Stimulated activated effector memory CD8-positive, alpha-beta T cell treated with anti-CD3 and anti-CD28 coated beads, Interleukin-12 subunit alpha, Interleukin-12 subunit beta, amount 100 ng/mL, for 72 hours (primary cell): Measurements from ENCODE around the gene PTH2.
A peak's percentile ranks its signal among the peaks of the same experiment; 100 is the strongest.

Source experiments
- ATAC-seq: fragments of 150-1000 bp; cut with Tn5 transposase; 2 replicates; pipeline ENCODE4 v1.10.0; 2021
- DNase-seq, 2 donors: peaks; one replicate each; pipeline ENCODE4 v3.0.0; 2021 to 2022; ENCODE audit warnings: low spot score in 2 of 2
- H3K27ac Mint-ChIP-seq: one replicate; pipeline ENCODE4 v1.8.0; 2022; ENCODE audit warnings: mild to moderate bottlenecking, mixed read lengths
- H3K36me3 Mint-ChIP-seq: one replicate; pipeline ENCODE4 v1.8.0; 2022; ENCODE audit warnings: mild to moderate bottlenecking, mixed read lengths
- H3K4me1 Mint-ChIP-seq: one replicate; pipeline ENCODE4 v1.8.0; 2022; ENCODE audit warnings: mixed read lengths
- H3K4me3 Mint-ChIP-seq: one replicate; pipeline ENCODE4 v1.8.0; 2022; ENCODE audit warnings: mild to moderate bottlenecking, mixed read lengths
- H3K9me3 Mint-ChIP-seq: one replicate; pipeline ENCODE4 v1.8.0; 2022; ENCODE audit warnings: mixed read lengths

Gene PTH2

GRCh38 chr19:49428547-49429451, 5.6 kb upstream of the PTH2 start:
- ATAC-seq (no peak), DNase-seq (no peak)
- Mint-ChIP-seq H3K4me3 (peak overlapping the region; percentile 46), H3K4me1 (peaks cover 67% of the 10 kb centered on the region), H3K27ac (no peak overlapping the region), H3K36me3 (peaks cover 9% of the 10 kb centered on the region), H3K9me3 (no peaks in the 10 kb centered on the region)

DNA sequence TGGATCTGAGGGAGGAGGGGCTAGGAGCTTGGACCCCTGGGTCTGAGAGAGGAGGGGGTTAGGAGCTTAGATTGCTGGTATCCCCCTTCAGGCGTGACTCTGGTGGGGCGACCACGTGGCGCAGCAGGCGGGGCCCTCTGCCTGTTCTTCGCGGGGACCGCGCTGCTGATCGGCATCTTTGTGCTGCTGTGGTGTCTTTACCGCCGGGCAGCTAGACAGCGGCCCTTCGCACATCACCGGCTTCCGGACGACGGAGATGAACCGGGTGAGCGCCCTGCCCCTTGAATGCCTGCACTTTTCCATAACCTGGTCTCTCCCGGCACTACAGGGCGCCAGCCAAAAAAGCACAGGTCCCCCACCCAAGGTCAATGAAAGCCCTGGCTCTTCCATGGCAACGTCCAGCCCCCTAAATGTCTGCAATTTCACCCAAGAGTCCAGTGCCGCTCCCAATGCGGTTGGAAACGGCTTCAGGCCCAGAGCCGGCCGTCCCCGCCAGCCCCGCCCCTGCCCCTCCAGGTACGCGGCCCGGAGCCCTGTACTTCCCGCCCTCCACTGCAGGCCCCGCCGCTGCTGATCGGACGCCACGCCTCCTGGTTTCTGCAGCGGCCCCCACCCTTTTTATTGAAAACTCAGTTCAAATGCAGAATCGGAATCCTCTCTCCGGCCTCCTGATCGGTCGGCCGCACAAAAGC, 4.8 kb upstream of the PTH2 start:
- Mint-ChIP-seq H3K9me3 (no peaks in the 10 kb centered on the region), H3K36me3 (peaks cover 9% of the 10 kb centered on the region), H3K27ac (no peak overlapping the region), H3K4me3 (peak overlapping the region; percentile 46), H3K4me1 (peaks cover 69% of the 10 kb centered on the region)
- DNase-seq (no peak), ATAC-seq (peak; percentile 61)

GRCh38 chr19:49427339-49427738, 4.1 kb upstream of the PTH2 start:
- Mint-ChIP-seq H3K4me3 (peak overlapping the region; percentile 46), H3K36me3 (peaks cover 9% of the 10 kb centered on the region), H3K9me3 (no peaks in the 10 kb centered on the region), H3K27ac (no peak overlapping the region), H3K4me1 (peaks cover 73% of the 10 kb centered on the region)
- ATAC-seq = no peak
- no peak for DNase-seq

DNA sequence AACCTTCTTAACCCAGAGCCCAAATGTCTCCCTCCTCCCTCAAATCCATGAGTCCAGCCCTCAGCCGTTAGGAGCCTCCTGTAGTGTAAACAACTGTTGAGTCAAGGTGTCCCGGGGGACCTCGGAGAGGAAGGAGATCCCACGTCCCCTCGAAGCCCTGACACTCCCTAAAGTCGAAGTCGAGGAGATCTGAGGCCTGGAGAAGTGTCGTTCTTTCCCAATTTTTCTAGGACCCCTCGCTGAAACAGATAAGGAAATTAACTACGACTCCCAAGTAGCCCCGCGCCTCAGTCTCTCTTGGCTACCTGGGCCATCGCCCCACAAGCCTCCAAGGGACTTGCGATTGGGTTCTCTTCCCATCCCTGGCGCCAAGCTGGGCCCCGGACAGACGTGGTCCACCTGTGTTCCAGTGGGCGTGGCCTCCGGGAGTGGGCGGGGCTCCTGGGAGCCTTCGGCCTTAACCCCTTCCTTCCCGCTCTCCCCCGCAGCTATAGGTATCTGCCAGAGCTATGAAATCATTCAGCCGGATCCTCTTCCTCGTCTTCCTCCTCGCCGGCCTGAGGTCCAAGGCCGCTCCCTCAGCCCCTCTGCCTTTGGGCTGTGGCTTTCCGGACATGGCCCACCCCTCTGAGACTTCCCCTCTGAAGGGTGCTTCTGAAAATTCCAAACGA, 2.8 kb upstream of the PTH2 start:
- Mint-ChIP-seq H3K27ac (no peak overlapping the region), H3K36me3 (peaks cover 9% of the 10 kb centered on the region), H3K4me3 (no peak overlapping the region), H3K4me1 (peaks cover 80% of the 10 kb centered on the region), H3K9me3 (no peaks in the 10 kb centered on the region)
- ATAC-seq (no peak), DNase-seq (no peak)

GRCh38 chr19:49425178-49425577, 1.9 kb upstream of the PTH2 start, which contains the start of gene GFY:
Gene GFY, plus strand, starts transcription at chr19:49425388. Its CDS starts 1,043 bp downstream, at chr19:49426431.
- no peak for ATAC-seq
- H3K9me3 Mint-ChIP-seq = no peaks in the 10 kb centered on the region
- H3K27ac Mint-ChIP-seq = no peak within 1 kb of the TSS
- H3K4me1 Mint-ChIP-seq = peaks cover 73% of the 10 kb centered on the region
- H3K36me3 Mint-ChIP-seq = peaks cover 4% of the 10 kb centered on the region
- no peak for DNase-seq
- H3K4me3 Mint-ChIP-seq = peak within 1 kb of the TSS; percentile 77

GRCh38 chr19:49423985-49424303, 703 bp upstream of the PTH2 start:
- DNase-seq (no peak), ATAC-seq (peak; percentile 8)
- Mint-ChIP-seq H3K9me3 (no peaks in the 10 kb centered on the region), H3K27ac (no peak overlapping the region), H3K4me1 (peaks cover 66% of the 10 kb centered on the region), H3K36me3 (peaks cover 4% of the 10 kb centered on the region), H3K4me3 (peak overlapping the region; percentile 77)

- no peaks in the 10 kb centered on the region for H3K9me3 Mint-ChIP-seq
- peaks cover 52% of the 10 kb centered on the region for H3K4me1 Mint-ChIP-seq
- peaks cover 4% of the 10 kb centered on the region for H3K36me3 Mint-ChIP-seq
- peak; percentile 77 for ATAC-seq
- H3K27ac Mint-ChIP-seq = no peak overlapping the region
- peak overlapping the region; percentile 77 for H3K4me3 Mint-ChIP-seq
- peak; percentile 59 to 77 for DNase-seq
Observed at GRCh38 chr19:49422407-49423070, 702 bp downstream of the PTH2 start.

DNA sequence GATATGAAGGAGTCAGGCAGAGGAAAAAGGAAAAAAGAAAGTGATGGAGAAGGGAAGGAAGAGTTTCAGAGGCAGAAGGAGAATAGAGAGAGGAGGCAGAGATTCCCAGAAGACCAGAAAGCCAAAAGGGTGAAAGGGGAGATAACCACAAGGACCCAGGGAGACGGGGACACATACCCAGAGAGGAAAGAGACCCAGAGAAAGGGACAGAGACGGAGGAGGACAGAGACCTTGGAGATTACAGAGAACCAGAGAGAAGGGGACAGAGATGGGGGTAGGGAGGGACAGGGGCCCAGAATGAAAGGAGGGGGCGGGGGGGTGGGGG, 1.4 kb downstream of the PTH2 start:
- H3K4me1 Mint-ChIP-seq = peaks cover 46% of the 10 kb centered on the region
- H3K9me3 Mint-ChIP-seq = no peaks in the 10 kb centered on the region
- H3K36me3 Mint-ChIP-seq = peaks cover 4% of the 10 kb centered on the region
- H3K27ac Mint-ChIP-seq = no peak overlapping the region
- no peak for DNase-seq
- ATAC-seq = no peak
- H3K4me3 Mint-ChIP-seq = peak overlapping the region; percentile 77

DNA sequence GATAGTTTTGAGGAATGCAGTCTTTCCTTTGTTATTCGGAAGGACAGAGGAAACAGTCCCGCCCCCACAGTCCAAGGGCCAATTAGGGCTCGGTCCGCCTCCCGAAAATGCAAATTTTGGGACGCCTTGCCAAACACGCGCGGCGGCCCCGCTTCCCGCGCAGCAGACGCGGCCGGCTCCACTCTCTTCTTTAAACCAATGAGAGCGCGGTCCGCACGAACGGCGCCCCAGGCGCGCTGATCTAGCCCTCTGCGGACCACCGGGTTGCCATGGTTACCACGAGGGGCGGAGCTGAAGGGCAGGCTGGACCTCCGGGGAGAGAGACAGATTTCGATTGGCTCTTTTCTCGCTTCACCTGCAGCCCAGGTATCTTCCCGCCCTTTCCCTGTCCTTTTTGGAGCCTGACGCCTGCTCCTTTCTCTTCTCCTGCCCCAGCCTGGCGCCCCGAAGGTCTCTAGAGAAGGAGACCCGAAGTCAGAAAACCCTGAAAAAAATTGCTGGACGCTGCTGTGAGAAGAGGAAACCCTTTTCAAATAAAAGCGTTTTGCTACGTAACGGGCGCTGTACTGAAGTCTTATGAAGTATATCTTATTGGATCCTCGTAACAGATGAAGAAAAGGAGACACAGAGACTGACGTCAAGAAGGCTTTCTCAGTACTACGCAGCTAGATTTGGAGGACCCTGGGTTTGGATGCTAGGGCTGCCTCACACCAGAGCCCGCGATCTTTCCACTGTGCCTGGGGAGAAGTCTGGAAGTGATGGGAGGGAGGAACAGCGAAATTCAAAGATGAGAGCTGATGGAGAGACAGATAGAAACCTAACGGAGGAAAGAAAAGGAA, 2.0 kb downstream of the PTH2 start:
- ATAC-seq (no peak), DNase-seq (no peak)
- Mint-ChIP-seq H3K4me1 (peaks cover 40% of the 10 kb centered on the region), H3K9me3 (no peaks in the 10 kb centered on the region), H3K36me3 (peaks cover 4% of the 10 kb centered on the region), H3K4me3 (peak overlapping the region; percentile 77), H3K27ac (no peak overlapping the region)

GRCh38 chr19:49420227-49420626, 3.0 kb downstream of the PTH2 start:
- peaks cover 4% of the 10 kb centered on the region for H3K36me3 Mint-ChIP-seq
- DNase-seq (no peak), ATAC-seq (no peak)
- H3K4me3 Mint-ChIP-seq = no peak overlapping the region
- peaks cover 30% of the 10 kb centered on the region for H3K4me1 Mint-ChIP-seq
- no peak overlapping the region for H3K27ac Mint-ChIP-seq
- no peaks in the 10 kb centered on the region for H3K9me3 Mint-ChIP-seq

- DNase-seq = no peak
- Mint-ChIP-seq H3K4me3 (no peak overlapping the region), H3K27ac (no peak overlapping the region), H3K9me3 (no peaks in the 10 kb centered on the region), H3K36me3 (no peaks in the 10 kb centered on the region), H3K4me1 (peaks cover 30% of the 10 kb centered on the region)
- no peak for ATAC-seq
Observed at GRCh38 chr19:49419173-49419572, 4.1 kb downstream of the PTH2 start.

DNA sequence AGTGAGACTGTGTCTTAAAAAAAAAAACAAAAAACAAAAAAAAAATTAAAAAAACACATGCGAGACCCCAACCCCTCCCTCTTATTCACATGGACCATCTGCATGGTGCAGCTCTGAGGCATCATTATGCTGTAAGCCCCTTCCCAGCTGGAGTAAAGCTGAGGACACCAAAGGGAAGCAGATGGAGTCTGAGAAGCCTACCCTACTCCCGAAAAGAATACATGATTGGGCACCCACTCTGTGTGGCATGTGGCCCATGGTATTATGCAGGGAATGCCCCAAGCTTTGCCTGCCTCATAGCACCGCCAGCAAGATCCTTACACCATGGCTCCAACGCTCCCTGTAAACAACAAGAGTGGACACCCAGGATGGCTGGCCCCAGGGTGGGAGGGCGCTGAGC, 4.7 kb downstream of the PTH2 start:
- Mint-ChIP-seq H3K4me3 (no peak overlapping the region), H3K4me1 (peaks cover 23% of the 10 kb centered on the region), H3K36me3 (no peaks in the 10 kb centered on the region), H3K27ac (no peak overlapping the region), H3K9me3 (no peaks in the 10 kb centered on the region)
- ATAC-seq = no peak
- no peak for DNase-seq

DNA sequence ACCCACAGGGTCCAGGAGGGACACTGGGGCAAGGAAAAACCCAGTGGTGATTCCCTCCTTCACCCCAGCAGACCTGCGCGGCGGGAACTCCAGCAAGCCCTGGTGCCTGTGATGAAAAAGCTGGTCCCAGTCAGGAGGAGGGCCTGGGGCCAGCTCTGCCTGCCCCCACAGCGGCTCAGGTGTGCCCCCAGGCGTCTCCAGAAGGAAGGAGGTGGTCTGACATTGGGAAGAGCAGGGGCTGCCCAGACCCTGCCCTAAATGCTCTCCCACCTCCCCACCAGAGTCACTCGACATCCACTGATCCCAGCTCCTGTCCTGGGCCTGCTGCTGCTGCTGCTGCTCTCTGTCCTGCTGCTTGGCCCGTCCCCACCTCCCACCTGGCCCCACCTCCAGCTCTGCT, 6.2 kb downstream of the PTH2 start:
- ATAC-seq (no peak), DNase-seq (no peak)
- H3K9me3 Mint-ChIP-seq = no peaks in the 10 kb centered on the region
- H3K4me1 Mint-ChIP-seq = peaks cover 15% of the 10 kb centered on the region
- H3K36me3 Mint-ChIP-seq = no peaks in the 10 kb centered on the region
- no peak overlapping the region for H3K4me3 Mint-ChIP-seq
- H3K27ac Mint-ChIP-seq = no peak overlapping the region

DNA sequence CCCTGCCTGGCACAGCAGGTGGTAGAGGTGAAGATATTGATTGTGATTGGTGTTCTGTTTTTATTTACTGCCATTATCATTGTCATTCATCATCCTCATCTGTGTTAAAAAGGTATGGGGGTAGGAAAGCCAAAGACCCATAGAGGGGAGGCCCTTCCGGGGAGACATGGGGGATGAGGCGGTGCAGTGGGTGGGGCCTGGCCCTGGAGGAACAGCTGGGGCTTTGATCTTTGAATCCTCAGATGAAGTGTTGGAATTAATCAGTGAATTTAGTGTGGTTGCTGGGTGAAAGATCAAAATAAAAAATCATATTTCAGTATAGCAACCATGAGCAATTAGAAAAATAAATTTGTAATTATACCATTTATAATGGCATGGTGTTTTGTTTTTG, 7.4 kb downstream of the PTH2 start:
- no peak overlapping the region for H3K4me3 Mint-ChIP-seq
- H3K27ac Mint-ChIP-seq = no peak overlapping the region
- H3K36me3 Mint-ChIP-seq = no peaks in the 10 kb centered on the region
- no peak for ATAC-seq
- no peaks in the 10 kb centered on the region for H3K9me3 Mint-ChIP-seq
- DNase-seq = no peak
- H3K4me1 Mint-ChIP-seq = peaks cover 12% of the 10 kb centered on the region
